Stimulated activated CD4-positive, alpha-beta T cell treated with anti-CD3 and anti-CD28 coated beads, Interleukin-1b, Interleukin-23, amount 100 ng/mL, for 4 hours (primary cell): ENCODE measurements around the gene CLC.
"Not testable (repeated sequence)": the region's sequence is repeated elsewhere in the genome, so short reads cannot be mapped to it uniquely, and the experiment has no call there.

Source experiments
- DNase-seq, 2 donors: peaks; one replicate each; pipeline ENCODE4 v3.0.0-alpha.2; 2020; ENCODE audit warnings: low read depth in 2 of 2

CLC gene

GRCh38 chr19:39737891-39738290 is at the start of gene CLC:
TSS of gene CLC (minus strand) at chr19:39738029. CDS start at chr19:39737952, 77 bp downstream.
- DNase-seq = no peak

- no peak for DNase-seq
These were observed 43.1 kb upstream of the CLC start for GRCh38 chr19:39780894-39781293.

GRCh38 chr19:39778763-39779162 is 40.9 kb upstream of the CLC start, which contains the start of gene LEUTX:
TSS of gene LEUTX (plus strand) at chr19:39778854. CDS start at chr19:39778921, 67 bp downstream.
- DNase-seq = no peak

- DNase-seq = no peak
These were observed 31.0 kb upstream of the CLC start for GRCh38 chr19:39768786-39769185.

GRCh38 chr19:39768334-39768733 is 30.5 kb upstream of the CLC start:
- no peak for DNase-seq

- peak; percentile 15 to 27 for DNase-seq
These were observed 27.6 kb upstream of the CLC start for GRCh38 chr19:39765091-39766076.

GRCh38 chr19:39761851-39762250 is 24.0 kb upstream of the CLC start:
- DNase-seq = not testable (repeated sequence)

- DNase-seq = no peak
These were observed 21.8 kb upstream of the CLC start for GRCh38 chr19:39759457-39760184.

GRCh38 chr19:39754971-39755370 is 17.1 kb upstream of the CLC start:
- no peak for DNase-seq

- no peak for DNase-seq
These were observed 16.7 kb upstream of the CLC start for GRCh38 chr19:39754544-39754943.

GRCh38 chr19:39752795-39753194 is 15.0 kb upstream of the CLC start:
- DNase-seq = no peak

GRCh38 chr19:39752390-39752789 is 14.6 kb upstream of the CLC start:
- DNase-seq = no peak

- no peak for DNase-seq
These were observed 12.2 kb upstream of the CLC start for GRCh38 chr19:39749981-39750380.

GRCh38 chr19:39746836-39747529 is 9.2 kb upstream of the CLC start:
- no peak for DNase-seq

GRCh38 chr19:39745643-39746042 is 7.8 kb upstream of the CLC start:
- no peak for DNase-seq

- no peak for DNase-seq
These were observed 2.6 kb upstream of the CLC start for GRCh38 chr19:39740395-39740794.

- DNase-seq = no peak
These were observed 985 bp upstream of the CLC start for GRCh38 chr19:39738814-39739213.

GRCh38 chr19:39737351-39737750 is 478 bp downstream of the CLC start:
- no peak for DNase-seq

GRCh38 chr19:39736088-39736487 is 1.7 kb downstream of the CLC start:
- no peak for DNase-seq

GRCh38 chr19:39735688-39736087 is 2.1 kb downstream of the CLC start:
- no peak for DNase-seq

- DNase-seq = no peak
These were observed 4.0 kb downstream of the CLC start for GRCh38 chr19:39733841-39734240.

GRCh38 chr19:39731685-39732084 is 6.1 kb downstream of the CLC start:
- no peak for DNase-seq
